HepG2 (cell line): ENCODE measurements around the gene PA2G4. TPM values are rescaled to one million over a fixed set of nuclear protein-coding genes. Genes with fewer than 3 reads are reported as not detected.
A peak's percentile ranks its signal among the peaks of the same experiment; 100 is the strongest.

Experiments
- ATF5 ChIP-seq: sonication (generic); formaldehyde crosslinking; IDR thresholded peaks from 2 replicates; pipeline ENCODE4 v1.4.0; 2020; ENCODE audit warnings: mild to moderate bottlenecking, low read depth, missing genetic modification reagents
- GATA4 ChIP-seq: sonication (generic); IDR thresholded peaks from 2 replicates; pipeline ENCODE4 v1.6.1; 2016; ENCODE audit warnings: antibody characterized with exemption, low read depth, borderline replicate concordance
- HIVEP1 ChIP-seq: sonication (generic); formaldehyde crosslinking; IDR thresholded peaks from 2 replicates; pipeline ENCODE4 v1.4.0; 2020; ENCODE audit warnings: mild to moderate bottlenecking, missing genetic modification reagents
- HNRNPL ChIP-seq: fragments of 200-400 bp; formaldehyde crosslinking; IDR thresholded peaks from 2 replicates; pipeline ENCODE4 v1.6.1; 2017; ENCODE audit warnings: mild to moderate bottlenecking, low read depth, low read length
- KLF16 ChIP-seq, 2 experiments: sonication (generic) in 1 of 2; formaldehyde crosslinking in 1 of 2; IDR thresholded peaks; 2 replicates each; pipeline versions ENCODE4 v1.6.1 to v1.8.0; 2016 to 2023; ENCODE audit warnings: missing genetic modification reagents in 2 of 2, missing compliant biosample characterization in 1 of 2
- MEIS2 ChIP-seq: sonication (generic); formaldehyde crosslinking; IDR thresholded peaks from 2 replicates; pipeline ENCODE4 v1.9.0; 2021; ENCODE audit warnings: mild to moderate bottlenecking, missing genetic modification reagents
- NFKB2 ChIP-seq: sonication (generic); formaldehyde crosslinking; IDR thresholded peaks from 2 replicates; pipeline ENCODE4 v1.4.0; 2020; ENCODE audit warnings: missing genetic modification reagents, borderline replicate concordance
- SAP130 ChIP-seq: IDR thresholded peaks from 2 replicates; pipeline ENCODE4 v1.6.1; 2016; ENCODE audit warnings: low read depth
- SNAPC4 ChIP-seq: sonication (generic); formaldehyde crosslinking; IDR thresholded peaks from 2 replicates; pipeline ENCODE4 v1.4.0; 2020; ENCODE audit warnings: mild to moderate bottlenecking, missing genetic modification reagents
- SRY ChIP-seq: sonication (generic); formaldehyde crosslinking; IDR thresholded peaks from 2 replicates; pipeline ENCODE4 v1.8.0; 2022; ENCODE audit warnings: mild to moderate bottlenecking, missing genetic modification reagents
- ZNF562 ChIP-seq: sonication (generic); formaldehyde crosslinking; IDR thresholded peaks from 2 replicates; pipeline ENCODE4 v1.8.0; 2022; ENCODE audit warnings: missing genetic modification reagents, borderline replicate concordance
- ZNF687 ChIP-seq: sonication (generic); formaldehyde crosslinking; IDR thresholded peaks from 2 replicates; pipeline ENCODE4 v1.5.1; 2020; ENCODE audit warnings: mild to moderate bottlenecking, missing genetic modification reagents, moderate library complexity
- polyA plus RNA-seq, 8 experiments: library from polyadenylated mRNA; depleted of rRNA in 3 of 8; stranded (reverse) in 7 of 8; unstranded in 1 of 8; fragments of >200 nt; fragmentation: Illumina TruSeq in 4 of 8; extraction: Trizol in 4 of 8; gene quantifications; 2 replicates each; pipeline versions ENCODE4 v1.2.1 to v1.2.3, GENCODE V29; 2011 to 2016; ENCODE audit warnings: low read depth in 4 of 8, missing spikeins in 1 of 8, mixed read lengths in 1 of 8; ENCODE audit not compliant: insufficient read depth in 1 of 8
- total RNA-seq, 5 experiments: library from RNA; depleted of rRNA; stranded (reverse); fragments of >200 nt; fragmentation: Illumina TruSeq; extraction: Trizol; gene quantifications; 2 replicates each; pipeline ENCODE4 v1.2.3, GENCODE V29; 2016; ENCODE audit warnings: low read depth in 1 of 5
- TF ChIP-seq, protein P1 (sequence below): sonication (generic); formaldehyde crosslinking; IDR thresholded peaks from 2 replicates; pipeline ENCODE4 v1.5.0; 2020; ENCODE audit warnings: mild to moderate bottlenecking, missing genetic modification reagents, borderline replicate concordance

Gene PA2G4
- total and polyA plus RNA-seq, 2 of the 13 experiments (the other 11 are each of a cell fraction or from before 2014, with no cell fraction given), result 147 to 240 TPM

DNA sequence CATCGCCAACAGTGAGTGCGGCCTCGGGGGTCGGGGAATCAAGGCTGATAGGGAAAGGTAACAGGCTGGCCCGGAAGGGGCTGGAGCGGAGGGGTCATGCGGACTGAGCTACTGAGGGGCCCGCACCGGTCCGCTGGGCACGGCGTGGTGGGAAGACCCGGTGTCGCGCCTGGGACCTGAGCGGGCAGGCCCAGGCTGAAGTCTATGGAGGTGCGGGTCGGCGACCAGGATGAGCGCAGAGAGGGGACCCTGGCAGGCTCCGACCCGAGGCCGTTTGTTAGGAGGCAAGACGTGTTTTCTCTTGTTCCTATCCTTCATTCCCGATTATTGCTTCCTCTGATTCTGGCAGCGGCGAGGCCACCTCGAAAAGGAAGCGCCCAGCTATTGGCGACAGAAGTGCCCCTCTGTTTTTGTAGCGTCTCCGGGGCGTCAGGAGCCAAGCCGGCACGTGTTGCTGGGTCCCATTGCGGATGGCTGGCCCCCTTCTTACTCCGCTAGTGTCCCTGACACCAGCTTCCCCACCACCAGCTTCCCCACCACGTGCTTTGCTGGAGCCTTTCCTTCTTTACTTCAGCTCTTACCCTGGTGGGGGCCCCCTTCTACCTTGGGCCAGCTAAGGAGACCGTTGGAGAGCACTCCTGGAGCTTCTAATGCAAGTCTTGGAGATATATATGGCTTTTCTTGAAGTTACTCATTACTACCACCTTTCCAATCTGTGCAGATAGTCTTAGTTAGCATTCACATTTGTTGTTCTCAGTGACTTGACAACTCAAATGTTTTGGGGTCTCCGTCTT lies 653 bp downstream of the PA2G4 start (continued):
- peak; percentile 33; the same call in 1 of the 2 replicates for TF ChIP-seq SAP130 (CRISPR knock-in tag)
- TF ChIP-seq, protein P1, sequence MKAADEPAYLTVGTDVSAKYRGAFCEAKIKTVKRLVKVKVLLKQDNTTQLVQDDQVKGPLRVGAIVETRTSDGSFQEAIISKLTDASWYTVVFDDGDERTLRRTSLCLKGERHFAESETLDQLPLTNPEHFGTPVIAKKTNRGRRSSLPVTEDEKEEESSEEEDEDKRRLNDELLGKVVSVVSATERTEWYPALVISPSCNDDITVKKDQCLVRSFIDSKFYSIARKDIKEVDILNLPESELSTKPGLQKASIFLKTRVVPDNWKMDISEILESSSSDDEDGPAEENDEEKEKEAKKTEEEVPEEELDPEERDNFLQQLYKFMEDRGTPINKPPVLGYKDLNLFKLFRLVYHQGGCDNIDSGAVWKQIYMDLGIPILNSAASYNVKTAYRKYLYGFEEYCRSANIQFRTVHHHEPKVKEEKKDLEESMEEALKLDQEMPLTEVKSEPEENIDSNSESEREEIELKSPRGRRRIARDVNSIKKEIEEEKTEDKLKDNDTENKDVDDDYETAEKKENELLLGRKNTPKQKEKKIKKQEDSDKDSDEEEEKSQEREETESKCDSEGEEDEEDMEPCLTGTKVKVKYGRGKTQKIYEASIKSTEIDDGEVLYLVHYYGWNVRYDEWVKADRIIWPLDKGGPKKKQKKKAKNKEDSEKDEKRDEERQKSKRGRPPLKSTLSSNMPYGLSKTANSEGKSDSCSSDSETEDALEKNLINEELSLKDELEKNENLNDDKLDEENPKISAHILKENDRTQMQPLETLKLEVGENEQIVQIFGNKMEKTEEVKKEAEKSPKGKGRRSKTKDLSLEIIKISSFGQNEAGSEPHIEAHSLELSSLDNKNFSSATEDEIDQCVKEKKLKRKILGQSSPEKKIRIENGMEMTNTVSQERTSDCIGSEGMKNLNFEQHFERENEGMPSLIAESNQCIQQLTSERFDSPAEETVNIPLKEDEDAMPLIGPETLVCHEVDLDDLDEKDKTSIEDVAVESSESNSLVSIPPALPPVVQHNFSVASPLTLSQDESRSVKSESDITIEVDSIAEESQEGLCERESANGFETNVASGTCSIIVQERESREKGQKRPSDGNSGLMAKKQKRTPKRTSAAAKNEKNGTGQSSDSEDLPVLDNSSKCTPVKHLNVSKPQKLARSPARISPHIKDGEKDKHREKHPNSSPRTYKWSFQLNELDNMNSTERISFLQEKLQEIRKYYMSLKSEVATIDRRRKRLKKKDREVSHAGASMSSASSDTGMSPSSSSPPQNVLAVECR, result 0 out of 2 replicates have a peak, but pooled peaks have one; percentile 0
- peak; percentile 13; the same call in 1 of the 2 replicates for TF ChIP-seq SRY
- peak; percentile 9; the same call in 1 of the 2 replicates for TF ChIP-seq ATF5 (CRISPR knock-in tag)
- TF ChIP-seq ZNF687 (CRISPR knock-in tag), result peak; percentile 86; the same call in 1 of the 2 replicates
- no peak for TF ChIP-seq HIVEP1 (CRISPR knock-in tag)
- 0 out of 2 replicates have a peak, but pooled peaks have one; percentile 11 for TF ChIP-seq NFKB2
- TF ChIP-seq HNRNPL, result 0 out of 2 replicates have a peak, but pooled peaks have one; percentile 10
- TF ChIP-seq ZNF562 (CRISPR knock-in tag), result no peak
- TF ChIP-seq MEIS2 (CRISPR knock-in tag), result no peak
- TF ChIP-seq KLF16 (CRISPR knock-in tag; IDR thresholded peaks at IDR 0.05), result no peak
- no peak for TF ChIP-seq GATA4
- 0 out of 2 replicates have a peak, but pooled peaks have one; percentile 4 for TF ChIP-seq SNAPC4
